ENCODE measurements around the gene TMEM168.

DNA sequence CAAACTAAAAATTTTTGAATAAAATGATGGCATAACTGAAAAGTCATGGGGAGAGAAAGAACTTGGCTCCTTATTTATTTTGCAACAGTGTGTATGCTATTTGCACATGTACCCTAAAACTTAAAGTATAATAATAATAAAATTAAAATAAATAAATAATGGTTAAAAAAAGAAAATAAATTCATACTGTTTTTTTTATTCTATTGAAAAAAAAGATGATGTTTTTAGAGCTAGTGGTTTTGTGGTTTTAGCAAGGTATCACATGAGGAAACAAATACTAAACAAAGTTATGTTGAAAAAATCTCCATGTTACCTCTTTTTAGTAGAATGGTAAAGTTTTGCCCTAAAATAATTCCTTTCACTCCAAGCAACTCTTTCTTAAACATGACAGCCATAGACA, 26.2 kb downstream of the TMEM168 start:
- TF ChIP-seq, protein P1, sequence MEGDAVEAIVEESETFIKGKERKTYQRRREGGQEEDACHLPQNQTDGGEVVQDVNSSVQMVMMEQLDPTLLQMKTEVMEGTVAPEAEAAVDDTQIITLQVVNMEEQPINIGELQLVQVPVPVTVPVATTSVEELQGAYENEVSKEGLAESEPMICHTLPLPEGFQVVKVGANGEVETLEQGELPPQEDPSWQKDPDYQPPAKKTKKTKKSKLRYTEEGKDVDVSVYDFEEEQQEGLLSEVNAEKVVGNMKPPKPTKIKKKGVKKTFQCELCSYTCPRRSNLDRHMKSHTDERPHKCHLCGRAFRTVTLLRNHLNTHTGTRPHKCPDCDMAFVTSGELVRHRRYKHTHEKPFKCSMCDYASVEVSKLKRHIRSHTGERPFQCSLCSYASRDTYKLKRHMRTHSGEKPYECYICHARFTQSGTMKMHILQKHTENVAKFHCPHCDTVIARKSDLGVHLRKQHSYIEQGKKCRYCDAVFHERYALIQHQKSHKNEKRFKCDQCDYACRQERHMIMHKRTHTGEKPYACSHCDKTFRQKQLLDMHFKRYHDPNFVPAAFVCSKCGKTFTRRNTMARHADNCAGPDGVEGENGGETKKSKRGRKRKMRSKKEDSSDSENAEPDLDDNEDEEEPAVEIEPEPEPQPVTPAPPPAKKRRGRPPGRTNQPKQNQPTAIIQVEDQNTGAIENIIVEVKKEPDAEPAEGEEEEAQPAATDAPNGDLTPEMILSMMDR (IDR thresholded peaks at IDR 0.05): no peak
- TF ChIP-seq POLR2A (IDR thresholded peaks at IDR 0.05): no peak

All from thyroid gland (tissue), 4 donors.